ENCODE results near the gene OR10W1.

- TF ChIP-seq POLR2A (IDR thresholded peaks at IDR 0.05) = no peak
- no peak for TF ChIP-seq CTCF (IDR thresholded peaks at IDR 0.05)
Measured at GRCh38 chr11:58259983-58260382, 8.1 kb downstream of the OR10W1 start.

Measured in right lobe of liver (tissue), 4 donors.